CD4-positive, alpha-beta T cell (primary cell): Measurements from ENCODE around the gene NEK5. TPM values are rescaled to one million over a fixed set of nuclear protein-coding genes. Genes with fewer than 3 reads are reported as not detected.

ENCODE experiments used
- ATAC-seq: fragments of 200-7000 bp; cut with Tn5 transposase; one replicate; pipeline ENCODE4 v1.10.0; 2022; ENCODE audit warnings: mild to moderate bottlenecking; ENCODE audit not compliant: poor library complexity
- CTCF ChIA-PET: fragments of 350-600 bp; sonication (Branson Sonifier 250); formaldehyde crosslinking; loops from one replicate; lab custom pipeline; 2021; ENCODE audit warnings: antibody characterized with exemption, inconsistent platforms; lab: Charles Lee
- POLR2A ChIA-PET: fragments of 350-600 bp; sonication (Branson Sonifier 250); formaldehyde crosslinking; loops from one replicate; lab custom pipeline; 2021; ENCODE audit warnings: antibody characterized with exemption, inconsistent platforms; lab: Charles Lee
- DNase-seq, 14 experiments: peaks; one replicate each; pipeline ENCODE4 v3.0.0-alpha.2; 2013 to 2020; ENCODE audit warnings: mixed read lengths in 2 of 14
- H3K27ac ChIP-seq, 2 donors: one replicate each; pipeline versions ENCODE4 v1.5.1 to v1.7.0; 2013; ENCODE audit warnings: low read length in 2 of 2, low read depth in 1 of 2, mild to moderate bottlenecking in 1 of 2
- H3K27me3 ChIP-seq, 2 experiments: 1 replicate in 1 of 2; 2 replicates in 1 of 2; pipeline versions ENCODE4 v1.6.1 to v1.7.0; 2013; ENCODE audit warnings: low read length in 2 of 2, control low read depth in 1 of 2, mild to moderate bottlenecking in 1 of 2, moderate library complexity in 1 of 2; ENCODE audit not compliant: insufficient read depth in 2 of 2, control insufficient read depth in 1 of 2
- H3K36me3 ChIP-seq: one replicate; pipeline ENCODE4 v1.6.1; 2013; ENCODE audit warnings: low read length, control low read depth; ENCODE audit not compliant: insufficient read depth
- H3K4me1 ChIP-seq: one replicate; pipeline ENCODE4 v1.6.1; 2013; ENCODE audit warnings: low read length, control low read depth; ENCODE audit not compliant: insufficient read depth
- H3K4me3 ChIP-seq: one replicate; pipeline ENCODE4 v1.5.1; 2013; ENCODE audit warnings: mild to moderate bottlenecking, low read length, moderate library complexity
- H3K9me3 ChIP-seq, 2 experiments: 1 replicate in 1 of 2; 2 replicates in 1 of 2; pipeline versions ENCODE4 v1.6.1 to v1.7.0; 2013; ENCODE audit warnings: low read length in 2 of 2, mild to moderate bottlenecking in 2 of 2, control low read depth in 1 of 2, moderate library complexity in 1 of 2; ENCODE audit not compliant: control insufficient read depth in 1 of 2, insufficient read depth in 1 of 2
- H3K27ac Mint-ChIP-seq: one replicate; pipeline ENCODE4 v1.8.0; 2020; ENCODE audit warnings: mixed read lengths
- H3K27me3 Mint-ChIP-seq: one replicate; pipeline ENCODE4 v1.8.0; 2021; ENCODE audit warnings: mixed read lengths
- H3K36me3 Mint-ChIP-seq: one replicate; pipeline ENCODE4 v1.8.0; 2021; ENCODE audit warnings: low read depth, mixed read lengths
- H3K4me1 Mint-ChIP-seq: one replicate; pipeline ENCODE4 v1.8.0; 2021; ENCODE audit warnings: low read depth, mixed read lengths
- H3K4me3 Mint-ChIP-seq: one replicate; pipeline ENCODE4 v1.8.0; 2020; ENCODE audit warnings: mild to moderate bottlenecking, mixed read lengths
- H3K9me3 Mint-ChIP-seq: one replicate; pipeline ENCODE4 v1.8.0; 2020; ENCODE audit warnings: mixed read lengths
- intact Hi-C, 2 experiments: fragments of 100-400 bp; cut with DNase I in 1 of 2; cut with micrococcal nuclease in 1 of 2; formaldehyde crosslinking; loops; one replicate each; pipeline versions ENCODE4 v1.15.1 to v1.9.0; 2023 to 2025; cut with DNase I, micrococcal nuclease
- total RNA-seq, 174 experiments: library from RNA in 2 of 174; stranded (reverse) in 2 of 174; gene quantifications; one replicate each; pipeline ENCODE4 v1.2.3 and lab custom pipeline; 2021 to 2026
- TF ChIP-seq, protein P1 (sequence below): fragments of 200-600 bp; IDR thresholded peaks from one replicate; pipeline ENCODE4 v1.8.0; 2022; ENCODE audit warnings: antibody characterized with exemption, mild to moderate bottlenecking

The NEK5 gene
- total RNA-seq, 2 experiments from 2014 or later = 0.08 TPM; not detected in 1

GRCh38 chr13:52130641-52131040 is 1.8 kb upstream of the NEK5 start:
- Histone ChIP-seq H3K4me1 (peaks cover 19% of the 10 kb centered on the region), H3K36me3 (no peaks in the 10 kb centered on the region), H3K9me3 (no peaks in the 10 kb centered on the region), H3K27ac (no peak overlapping the region), H3K27me3 (peaks cover 3 to 5% of the 10 kb centered on the region in 2 experiments), H3K4me3 (no peak overlapping the region)
- DNase-seq = no peak
- no peaks in the 10 kb centered on the region for H3K9me3 Mint-ChIP-seq
- ChIA-PET CTCF (no interaction called here), POLR2A (no interaction called here)
- peak overlapping the region; percentile 17 for H3K4me3 Mint-ChIP-seq
- H3K36me3 Mint-ChIP-seq = peaks cover 36% of the 10 kb centered on the region
- intact Hi-C loops = no loop called here
- peaks cover 20% of the 10 kb centered on the region for H3K4me1 Mint-ChIP-seq
- TF ChIP-seq, protein P1, sequence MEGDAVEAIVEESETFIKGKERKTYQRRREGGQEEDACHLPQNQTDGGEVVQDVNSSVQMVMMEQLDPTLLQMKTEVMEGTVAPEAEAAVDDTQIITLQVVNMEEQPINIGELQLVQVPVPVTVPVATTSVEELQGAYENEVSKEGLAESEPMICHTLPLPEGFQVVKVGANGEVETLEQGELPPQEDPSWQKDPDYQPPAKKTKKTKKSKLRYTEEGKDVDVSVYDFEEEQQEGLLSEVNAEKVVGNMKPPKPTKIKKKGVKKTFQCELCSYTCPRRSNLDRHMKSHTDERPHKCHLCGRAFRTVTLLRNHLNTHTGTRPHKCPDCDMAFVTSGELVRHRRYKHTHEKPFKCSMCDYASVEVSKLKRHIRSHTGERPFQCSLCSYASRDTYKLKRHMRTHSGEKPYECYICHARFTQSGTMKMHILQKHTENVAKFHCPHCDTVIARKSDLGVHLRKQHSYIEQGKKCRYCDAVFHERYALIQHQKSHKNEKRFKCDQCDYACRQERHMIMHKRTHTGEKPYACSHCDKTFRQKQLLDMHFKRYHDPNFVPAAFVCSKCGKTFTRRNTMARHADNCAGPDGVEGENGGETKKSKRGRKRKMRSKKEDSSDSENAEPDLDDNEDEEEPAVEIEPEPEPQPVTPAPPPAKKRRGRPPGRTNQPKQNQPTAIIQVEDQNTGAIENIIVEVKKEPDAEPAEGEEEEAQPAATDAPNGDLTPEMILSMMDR = no peak
- no peaks in the 10 kb centered on the region for H3K27me3 Mint-ChIP-seq
- ATAC-seq = no peak
- no peak overlapping the region for H3K27ac Mint-ChIP-seq

DNA sequence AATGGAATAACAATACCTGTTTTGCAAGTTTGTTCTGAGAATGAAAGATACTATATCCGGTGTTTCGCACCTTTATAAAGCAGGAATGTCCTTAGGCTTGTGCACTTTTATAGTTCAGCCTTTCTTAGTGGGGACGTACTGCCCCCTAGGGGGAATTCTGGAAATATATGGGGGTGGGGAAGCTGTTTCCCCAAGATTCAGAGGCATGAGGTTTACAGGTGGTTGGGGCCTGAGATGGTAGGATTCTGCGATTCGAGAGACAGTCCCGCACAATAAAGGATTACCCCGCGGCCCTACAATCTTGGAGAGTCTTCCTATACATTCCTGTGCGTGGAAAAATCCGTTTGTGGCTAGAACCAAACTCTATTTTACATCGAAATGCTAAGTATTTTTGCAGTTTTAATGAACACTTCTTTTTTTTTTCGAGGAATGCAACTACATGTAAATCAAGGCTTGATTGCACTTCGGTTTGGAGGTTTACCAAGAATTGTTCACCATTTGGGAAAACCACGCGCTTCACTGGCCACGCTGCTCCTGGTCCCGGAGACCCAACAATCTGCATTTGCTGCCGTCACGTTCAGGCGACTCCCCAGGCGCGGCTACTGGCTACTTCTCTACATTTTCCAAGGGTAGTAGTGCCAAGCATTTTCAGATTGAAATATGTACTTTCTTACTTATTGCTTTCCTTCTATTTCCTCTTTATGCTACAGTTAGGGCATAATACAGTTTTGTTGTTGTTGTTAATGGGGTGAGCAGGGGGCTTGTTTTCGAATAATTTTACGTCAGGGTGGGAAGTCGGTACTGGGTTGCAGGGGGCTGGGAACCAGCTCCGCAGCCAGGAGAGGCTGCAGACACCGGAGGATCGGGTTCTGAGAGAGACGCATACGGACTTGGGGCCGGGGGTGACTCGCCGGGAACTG is 830 bp downstream of the NEK5 start:
- peak overlapping the region; percentile 65 for H3K4me3 ChIP-seq
- H3K27ac ChIP-seq = no peak overlapping the region
- peak; percentile 67 for ATAC-seq
- TF ChIP-seq, protein P1 = peak; percentile 91
- intact Hi-C loops = loop anchor here (1.0 to 10.0 kb wide), 9 partner anchors 64 to 1003 kb away; partner anchors contain the start of gene TMEM272 (in 2 of the 2)
- H3K9me3 ChIP-seq = no peaks in the 10 kb centered on the region
- ChIA-PET CTCF (interaction anchor here (0.5 to 1.7 kb wide), 17 partner anchors 15 to 524 kb away, joined by 3 to 8 read pairs (median 4); partner anchors contain the start of gene SUGT1), POLR2A (interaction anchor here (1.1 to 1.3 kb wide), 3 partner anchors 95 to 232 kb away, joined by 3 to 6 read pairs (median 4); partner anchors contain the start of gene ALG11)
- peaks cover 19% of the 10 kb centered on the region for H3K4me1 ChIP-seq
- peaks cover 20% of the 10 kb centered on the region for H3K4me1 Mint-ChIP-seq
- no peak overlapping the region for H3K27ac Mint-ChIP-seq
- H3K27me3 Mint-ChIP-seq = no peaks in the 10 kb centered on the region
- no peaks in the 10 kb centered on the region for H3K9me3 Mint-ChIP-seq
- H3K4me3 Mint-ChIP-seq = peak overlapping the region; percentile 76
- no peaks in the 10 kb centered on the region for H3K36me3 ChIP-seq
- peaks cover 3 to 5% of the 10 kb centered on the region in 2 experiments for H3K27me3 ChIP-seq
- DNase-seq = peak; percentile 26 to 80 (median 41)
- H3K36me3 Mint-ChIP-seq = peaks cover 22% of the 10 kb centered on the region

- Histone ChIP-seq H3K4me1 (peaks cover 19% of the 10 kb centered on the region), H3K4me3 (no peak overlapping the region), H3K36me3 (no peaks in the 10 kb centered on the region), H3K27ac (no peak overlapping the region), H3K27me3 (peaks cover 3 to 5% of the 10 kb centered on the region in 2 experiments), H3K9me3 (no peaks in the 10 kb centered on the region)
- Mint-ChIP-seq H3K36me3 (peaks cover 17% of the 10 kb centered on the region), H3K27ac (no peak overlapping the region), H3K27me3 (no peaks in the 10 kb centered on the region), H3K4me3 (peak overlapping the region; percentile 76), H3K9me3 (no peaks in the 10 kb centered on the region), H3K4me1 (peaks cover 20% of the 10 kb centered on the region)
- intact Hi-C loops = loop anchor here (1.0 to 10.0 kb wide), 9 partner anchors 65 to 1003 kb away; partner anchors contain the start of gene TMEM272 (in 2 of the 2)
- ATAC-seq (no peak), DNase-seq (no peak)
- ChIA-PET POLR2A (interaction anchor here (1.1 to 1.3 kb wide), 3 partner anchors 95 to 232 kb away, joined by 3 to 6 read pairs (median 4); partner anchors contain the start of gene ALG11), CTCF (interaction anchor here (0.7 to 1.7 kb wide), 12 partner anchors 16 to 525 kb away, joined by 3 to 8 read pairs (median 4); partner anchors contain the start of gene SUGT1)
- TF ChIP-seq, protein P1 = no peak
Observed at GRCh38 chr13:52127378-52127777, 1.5 kb downstream of the NEK5 start.
